ENCODE measurements around the gene CD3E.
A peak's percentile ranks its signal among the peaks of the same experiment; 100 is the strongest.

Gene CD3E

DNA sequence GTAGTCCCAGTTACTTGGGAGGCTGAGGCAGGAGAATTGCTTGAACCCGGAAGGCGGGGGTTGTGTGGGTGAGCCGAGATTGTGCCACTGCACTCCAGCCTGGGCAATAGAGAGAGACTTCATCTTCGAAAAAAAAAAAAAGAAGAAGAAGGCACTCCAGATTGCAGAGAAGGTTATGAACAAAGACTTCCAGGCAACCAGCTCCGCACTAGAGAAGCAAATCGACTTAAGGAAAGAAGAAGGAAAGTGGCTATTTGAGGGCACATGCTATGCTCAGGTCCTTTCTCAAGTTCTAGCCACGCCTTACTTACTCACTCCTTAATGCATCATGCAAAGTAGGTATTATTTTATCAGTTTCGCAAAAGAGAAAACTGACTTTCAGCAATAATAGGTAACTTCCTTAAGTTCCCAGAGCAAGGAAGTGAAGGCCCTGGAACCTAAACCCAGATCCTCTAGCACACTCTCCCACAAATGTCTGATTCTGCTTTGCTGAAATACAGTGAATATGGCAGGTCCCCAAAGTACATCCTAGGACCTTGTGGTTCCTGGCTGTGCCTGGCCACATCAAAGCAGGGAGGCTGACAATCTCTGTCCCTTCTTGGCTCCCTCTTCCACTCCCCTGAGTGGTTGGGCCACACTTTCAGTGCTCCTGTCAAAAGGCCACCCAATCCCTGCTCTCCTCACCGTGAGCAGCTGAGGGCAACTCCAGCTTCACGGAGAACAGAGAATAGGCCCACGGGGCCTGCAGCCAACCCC is 14.2 kb downstream of the CD3E start:
- intact Hi-C loops (cut with DNase I) = no loop called here
- DNase-seq = no peak

DNA sequence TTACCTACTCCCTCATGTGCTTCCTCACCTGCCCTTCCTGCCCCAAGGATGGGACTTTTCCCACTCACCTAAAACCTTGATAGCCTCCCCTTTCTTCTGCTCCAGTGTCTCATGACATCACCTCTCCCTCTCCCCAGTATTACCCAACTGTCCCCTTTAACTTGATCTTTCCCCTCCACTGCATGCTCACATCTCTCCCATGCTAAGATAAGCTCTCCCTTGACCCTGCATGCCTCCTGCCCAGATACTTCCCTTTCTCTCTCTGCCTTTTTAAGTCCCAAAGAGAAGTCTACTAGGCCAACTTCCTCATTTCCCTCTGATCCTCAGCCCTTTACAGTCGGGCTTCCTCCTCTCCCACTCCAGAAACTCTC is 14.8 kb downstream of the CD3E start:
- intact Hi-C loops (cut with DNase I) = no loop called here
- DNase-seq = peak in 3 of 42 donors; percentile 15 to 25 (median 23)

DNA sequence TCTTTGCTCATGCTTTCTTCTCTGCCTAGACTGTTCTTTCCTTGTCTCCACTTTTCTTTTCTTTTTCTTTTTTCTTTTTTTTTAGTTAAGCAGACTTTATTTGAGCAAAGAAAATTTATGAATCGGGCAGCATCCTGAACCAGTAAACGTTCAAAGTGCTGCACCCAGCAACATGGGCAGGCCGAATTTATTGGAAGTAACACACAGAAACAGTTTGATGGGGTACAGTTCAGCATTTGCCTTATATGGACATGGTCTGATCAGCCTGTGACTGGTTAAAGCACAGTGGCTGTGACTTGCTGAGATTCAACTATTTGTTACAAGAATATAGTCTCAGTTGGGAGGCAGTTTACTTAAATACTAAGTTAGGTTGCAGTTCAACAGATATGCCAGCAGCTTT is 16.0 kb downstream of the CD3E start:
- intact Hi-C loops (cut with DNase I) = no loop called here

DNA sequence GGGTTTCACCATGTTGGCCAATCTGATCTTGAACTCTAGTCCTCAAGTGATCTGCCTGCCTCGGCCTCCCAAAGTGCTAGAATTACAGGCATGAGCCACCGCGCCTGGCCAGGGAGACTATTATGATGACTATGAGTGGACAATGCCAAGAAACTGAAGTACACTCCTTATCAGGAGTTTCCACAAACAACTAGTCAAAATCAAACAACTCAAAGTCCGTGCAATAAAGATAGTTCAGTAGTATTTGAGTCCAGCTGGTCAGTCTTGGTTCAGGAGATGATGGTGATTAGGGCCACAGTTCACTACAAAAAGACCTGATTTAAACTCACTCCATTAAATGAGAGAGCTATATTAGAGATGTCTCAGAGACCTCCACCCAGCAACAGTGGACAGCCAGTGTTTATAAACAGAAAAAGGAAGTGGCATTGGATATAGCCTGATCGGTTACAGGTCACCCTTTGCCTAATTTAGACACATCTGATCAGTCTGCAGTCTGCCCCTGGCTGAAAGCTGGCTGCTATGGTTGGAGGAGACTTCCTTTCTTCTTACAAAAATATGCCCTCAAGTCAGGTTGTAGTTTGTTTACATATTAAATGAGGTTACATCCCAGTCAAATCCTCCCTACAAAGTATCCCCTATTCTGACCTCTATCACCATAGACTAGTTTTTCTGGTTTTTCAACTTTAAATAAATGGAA is 17.0 kb downstream of the CD3E start:
- peak in 1 of 42 donors; percentile 11 for DNase-seq
- intact Hi-C loops (cut with DNase I) = no loop called here

More for the DNA sequence above, 16.0 kb downstream of the CD3E start:
- no peak for DNase-seq

DNA sequence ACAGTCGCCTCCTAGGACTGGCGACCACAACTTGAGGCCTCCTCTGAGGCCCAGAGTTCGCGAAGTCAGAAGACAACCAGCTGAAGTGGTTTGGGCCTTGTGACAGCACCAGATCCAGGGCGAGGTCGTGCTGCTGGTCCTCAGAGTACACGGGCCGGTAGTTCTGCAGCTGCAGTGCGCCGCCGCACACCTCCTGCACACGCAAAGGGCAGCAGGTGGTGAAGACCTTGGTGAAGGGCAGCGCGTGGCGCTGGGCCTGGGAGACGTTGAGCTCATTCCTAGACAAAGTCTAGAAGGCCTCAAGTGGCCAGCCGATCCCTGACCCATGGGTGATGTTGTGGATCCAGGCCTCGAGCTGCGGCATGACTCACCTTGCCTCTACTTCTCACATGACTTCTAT is 18.2 kb downstream of the CD3E start:
- no peak for DNase-seq
- intact Hi-C loops (cut with DNase I) = no loop called here

DNA sequence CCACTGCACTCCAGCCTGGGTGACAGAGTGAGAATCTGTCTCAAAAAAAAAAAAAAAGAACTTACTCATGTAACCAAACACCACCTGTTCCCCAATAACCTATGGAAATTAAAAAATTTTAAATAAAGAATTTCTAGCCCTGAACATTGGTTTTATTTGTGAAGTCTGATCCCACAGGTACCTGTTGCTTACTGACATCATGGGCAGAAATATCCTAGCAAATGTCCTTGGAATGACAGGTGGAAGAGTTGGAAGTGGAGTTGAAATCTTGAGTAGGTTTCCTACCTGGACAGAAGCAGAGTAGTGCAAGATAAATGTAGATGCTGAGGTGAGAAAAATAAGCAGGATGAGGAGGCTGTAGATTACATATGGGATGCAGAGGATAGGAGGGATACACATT is 20.8 kb downstream of the CD3E start:
- intact Hi-C loops (cut with DNase I) = no loop called here
- DNase-seq = no peak

DNA sequence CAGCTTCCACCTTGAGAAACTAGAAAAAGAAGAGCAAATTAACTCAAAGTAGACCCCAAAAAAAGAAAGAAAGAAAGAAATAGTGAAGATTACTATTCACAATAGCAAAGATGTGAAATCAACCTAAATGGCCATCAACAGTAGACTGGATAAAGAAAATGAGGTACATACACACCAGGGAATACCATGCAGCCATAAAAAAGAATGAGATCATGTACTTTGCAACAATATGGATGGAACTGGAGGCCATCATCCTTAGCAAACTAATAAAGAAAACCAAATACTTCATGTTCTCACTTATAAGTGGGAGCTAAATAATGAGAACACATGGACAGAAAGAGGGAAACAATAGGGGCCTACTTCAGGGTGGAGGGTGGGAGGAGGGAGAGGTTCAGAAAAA is 24.2 kb downstream of the CD3E start:
- DNase-seq = no peak
- intact Hi-C loops (cut with DNase I) = no loop called here

DNA sequence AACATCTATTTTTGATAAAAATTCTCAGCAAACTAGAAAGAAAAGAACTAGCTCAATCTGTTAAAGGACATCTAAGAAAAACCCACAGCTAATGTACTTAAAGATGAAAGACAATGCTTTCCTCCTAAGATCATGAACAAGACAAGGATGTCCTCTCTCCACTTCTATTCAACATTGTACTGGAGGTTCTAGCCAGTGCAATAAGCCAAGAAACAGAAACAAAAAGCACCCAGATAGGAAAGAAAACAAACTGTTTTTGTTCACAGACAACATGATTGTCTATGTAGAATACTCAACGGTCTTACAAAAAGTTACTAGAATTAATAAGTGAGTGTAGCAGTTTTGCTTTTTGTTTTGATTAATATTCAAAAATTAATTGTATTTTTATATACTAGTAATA is 30.2 kb downstream of the CD3E start:
- intact Hi-C loops (cut with DNase I) = no loop called here
- no peak for DNase-seq

DNA sequence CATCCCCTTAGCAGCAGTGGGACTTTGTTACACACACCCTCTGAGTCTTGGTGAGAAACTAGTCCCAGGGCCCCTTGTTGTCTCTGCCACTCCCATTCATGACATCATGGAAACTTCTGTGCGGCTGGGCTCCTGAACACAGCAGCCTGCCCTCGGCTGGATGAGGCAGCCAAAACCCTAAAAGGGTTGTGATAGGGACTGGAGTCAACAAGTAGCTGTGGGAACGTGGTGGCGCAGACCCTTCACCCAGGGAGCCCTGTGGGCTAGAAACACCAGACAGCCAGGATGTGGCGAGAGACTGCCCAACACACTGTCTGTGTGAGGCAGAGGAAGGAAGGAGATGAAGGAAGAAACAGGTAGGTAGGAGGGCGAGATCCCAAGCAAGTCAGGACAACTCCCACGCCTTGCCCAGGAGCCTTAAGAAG is 34.1 kb downstream of the CD3E start:
- DNase-seq = no peak
- intact Hi-C loops (cut with DNase I) = no loop called here

DNA sequence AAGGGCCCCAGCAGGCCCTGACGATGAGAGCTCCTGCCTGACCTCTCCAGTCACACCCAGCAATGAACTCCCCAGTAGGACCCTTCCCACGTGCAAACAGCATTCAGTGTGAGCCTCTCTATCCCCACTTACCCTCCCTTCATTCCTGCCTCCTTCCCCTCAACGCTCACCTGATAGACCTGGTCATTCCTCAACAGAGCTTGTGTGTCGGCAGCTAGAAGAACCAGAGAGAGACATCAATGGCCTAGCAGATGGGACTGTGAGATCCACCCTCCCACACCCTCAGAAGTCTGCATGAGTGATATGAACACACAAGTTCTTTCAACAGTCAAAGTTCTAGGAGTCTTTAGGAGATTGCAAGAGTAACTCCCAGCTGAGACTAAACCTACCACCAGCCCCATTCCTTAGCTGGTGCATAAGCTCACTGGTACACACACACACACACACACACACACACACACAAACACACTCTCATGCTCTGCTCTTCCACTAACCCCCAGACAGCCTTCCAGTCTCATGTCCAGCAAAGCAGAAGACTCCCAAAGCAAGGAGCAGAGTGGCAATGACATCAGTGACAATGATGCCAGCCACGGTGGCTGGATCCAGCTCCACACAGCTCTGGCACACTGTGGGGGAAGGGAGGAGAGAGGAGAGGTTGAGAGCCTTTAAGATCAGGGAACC is 34.9 kb downstream of the CD3E start:
- no peak for DNase-seq
- intact Hi-C loops (cut with DNase I) = no loop called here

DNA sequence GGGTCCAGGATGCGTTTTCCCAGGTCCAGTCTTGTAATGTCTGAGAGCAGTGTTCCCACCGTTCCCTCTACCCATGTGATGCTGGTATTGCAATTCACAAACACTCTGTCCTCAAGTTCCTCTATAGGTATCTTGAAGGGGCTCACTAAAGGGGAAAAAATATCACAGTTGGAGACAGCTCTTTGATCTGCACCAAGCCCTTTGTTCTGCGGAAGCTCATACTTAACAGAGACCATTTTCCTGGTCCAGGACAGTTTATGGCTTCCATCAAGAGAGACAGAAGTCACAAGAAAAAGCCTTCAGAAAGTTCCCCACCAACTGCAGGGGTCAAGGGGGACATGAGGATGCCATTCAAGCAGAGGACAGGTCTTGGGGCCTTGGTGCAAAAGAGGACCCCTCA is 35.9 kb downstream of the CD3E start:
- intact Hi-C loops (cut with DNase I) = no loop called here

DNA sequence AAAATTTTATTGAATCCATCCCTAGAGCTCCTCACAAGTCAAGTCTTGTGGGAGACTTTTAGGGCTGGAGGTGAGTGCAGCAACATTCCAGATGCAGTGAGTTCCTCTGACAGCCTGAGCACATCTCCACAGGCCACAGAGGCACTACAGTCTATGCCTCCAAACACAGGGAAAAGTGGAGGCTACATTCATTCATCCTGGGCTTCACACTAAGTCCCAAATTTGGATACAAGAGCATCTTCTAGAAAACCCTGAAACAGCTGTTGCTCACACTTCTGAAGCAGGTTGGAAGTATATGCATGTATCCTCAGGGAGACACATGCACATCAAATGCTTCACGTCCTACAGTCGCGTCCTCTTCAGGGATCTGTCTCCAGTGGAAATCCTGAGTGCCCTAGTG is 36.7 kb downstream of the CD3E start:
- intact Hi-C loops (cut with DNase I) = no loop called here
- DNase-seq = no peak

More for the DNA sequence above, 35.9 kb downstream of the CD3E start:
- no peak for DNase-seq

DNA sequence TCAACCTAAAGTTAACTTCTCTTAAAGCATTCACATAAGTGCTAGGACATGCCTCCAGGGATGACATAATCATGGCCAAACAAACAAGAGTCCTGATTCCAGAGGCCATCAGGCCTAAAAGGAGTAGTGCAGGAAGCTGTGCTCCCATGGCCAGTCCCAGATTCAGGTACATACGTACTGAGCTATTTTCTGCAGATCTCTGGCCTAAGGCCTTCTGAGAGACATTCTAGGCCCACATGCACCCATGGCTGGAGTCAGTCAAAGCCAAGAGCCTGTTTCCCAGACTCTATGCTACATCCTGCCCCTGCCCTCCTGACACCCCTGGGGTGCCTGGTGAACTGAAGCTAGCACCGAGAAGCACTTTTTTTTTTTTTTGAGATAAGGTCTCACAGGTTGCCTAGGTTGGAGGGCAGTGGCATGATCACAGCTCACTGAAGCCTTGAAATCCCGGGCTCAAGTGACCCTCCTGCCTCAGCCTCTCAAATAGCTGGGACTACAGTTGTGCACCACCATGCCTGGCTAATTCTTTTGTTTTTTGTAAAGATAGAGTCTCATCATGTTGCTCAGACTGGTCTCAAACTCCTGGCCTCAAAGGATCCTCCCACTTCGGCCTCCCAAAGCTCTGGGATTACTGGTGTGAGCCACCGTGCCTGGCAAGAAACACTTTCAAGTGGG is 37.4 kb downstream of the CD3E start:
- no peak for DNase-seq
- intact Hi-C loops (cut with DNase I) = no loop called here

DNA sequence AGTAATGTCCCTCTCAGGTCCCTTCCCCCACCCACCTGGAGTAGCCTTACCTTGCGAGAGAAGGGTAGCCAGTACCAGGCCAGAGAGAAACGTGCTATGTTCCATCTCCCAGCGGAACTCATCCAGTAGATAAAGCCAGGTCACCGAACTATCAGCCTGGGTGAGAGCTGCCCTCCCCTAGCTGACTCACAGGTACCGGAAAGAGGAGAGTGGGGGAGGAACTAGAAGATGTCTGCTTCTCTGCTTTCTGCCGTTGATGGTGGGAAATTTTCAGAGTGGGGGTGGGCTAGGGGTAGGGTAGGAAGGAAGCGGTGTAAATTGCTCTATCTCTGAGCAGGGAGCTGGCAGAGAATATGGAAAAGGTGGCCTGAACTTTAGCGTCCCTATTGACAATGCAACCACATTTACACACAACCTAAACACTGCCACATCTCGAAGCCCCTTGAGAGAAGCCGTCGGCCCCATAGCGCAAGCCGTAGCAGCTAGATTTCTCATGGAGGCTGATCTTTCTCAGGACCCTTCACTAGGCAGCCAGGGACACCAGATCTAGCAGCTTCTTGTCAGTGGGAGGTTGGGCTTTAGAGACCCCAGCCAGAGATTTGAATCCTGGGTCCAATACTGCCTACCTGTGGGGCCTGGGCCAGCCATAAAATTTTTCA is 38.1 kb downstream of the CD3E start, which contains the start of gene CD3D:
CD3D (minus strand) TSS at position 203 of the 659 bp plus-strand sequence; CDS start at position 105, 98 bp downstream.
- intact Hi-C loops (cut with DNase I) = no loop called here

DNA sequence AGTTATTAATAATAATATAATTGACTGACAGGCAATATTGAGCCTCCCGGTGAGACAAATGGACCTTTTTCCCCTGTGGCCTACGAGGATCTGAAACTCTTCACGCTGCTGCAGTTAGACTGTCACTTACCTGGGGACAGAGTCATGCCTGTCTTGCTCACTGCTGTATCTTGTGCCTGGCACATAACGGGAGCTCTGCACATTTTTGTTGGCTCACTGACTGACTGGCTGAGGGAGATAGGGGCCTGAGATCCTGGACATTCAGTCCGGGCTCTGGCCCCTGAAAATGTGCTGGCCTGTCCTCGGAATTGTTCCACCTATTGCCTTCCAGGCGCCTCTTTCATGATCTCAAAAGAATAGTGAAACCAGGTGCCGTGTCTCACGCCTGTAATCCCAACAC is 38.7 kb downstream of the CD3E start:
- intact Hi-C loops (cut with DNase I) = no loop called here

More for the DNA sequence above, 38.1 kb downstream of the CD3E start, which contains the start of gene CD3D:
- no peak for DNase-seq

DNA sequence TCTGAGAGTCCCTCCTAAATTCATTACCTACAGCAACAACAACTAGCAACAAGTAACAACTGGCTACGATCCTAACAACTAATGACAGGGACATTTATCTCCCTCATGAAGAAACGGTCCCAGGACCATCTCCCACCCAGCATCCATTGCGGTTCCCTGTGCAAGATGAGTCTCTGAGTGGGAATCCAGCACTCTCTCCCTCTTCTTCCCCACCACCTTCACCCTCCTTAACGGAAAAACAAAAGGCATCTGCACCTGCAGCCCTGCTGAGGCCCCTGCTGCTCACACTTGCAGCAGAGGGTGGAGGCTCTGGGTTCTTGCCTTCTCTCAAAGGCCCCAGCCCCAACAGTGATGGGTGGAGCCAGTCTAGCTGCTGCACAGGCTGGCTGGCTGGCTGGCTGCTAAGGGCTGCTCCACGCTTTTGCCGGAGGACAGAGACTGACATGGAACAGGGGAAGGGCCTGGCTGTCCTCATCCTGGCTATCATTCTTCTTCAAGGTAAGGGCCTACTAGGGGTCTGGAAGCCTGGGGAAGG is 39.5 kb downstream of the CD3E start, which contains the start of gene CD3G:
CD3G (plus strand) TSS at position 364 of the 535 bp plus-strand sequence; CDS start at position 444, 80 bp downstream.
- DNase-seq = no peak
- intact Hi-C loops (cut with DNase I) = no loop called here

More for the DNA sequence above, 38.7 kb downstream of the CD3E start:
- DNase-seq = no peak

DNA sequence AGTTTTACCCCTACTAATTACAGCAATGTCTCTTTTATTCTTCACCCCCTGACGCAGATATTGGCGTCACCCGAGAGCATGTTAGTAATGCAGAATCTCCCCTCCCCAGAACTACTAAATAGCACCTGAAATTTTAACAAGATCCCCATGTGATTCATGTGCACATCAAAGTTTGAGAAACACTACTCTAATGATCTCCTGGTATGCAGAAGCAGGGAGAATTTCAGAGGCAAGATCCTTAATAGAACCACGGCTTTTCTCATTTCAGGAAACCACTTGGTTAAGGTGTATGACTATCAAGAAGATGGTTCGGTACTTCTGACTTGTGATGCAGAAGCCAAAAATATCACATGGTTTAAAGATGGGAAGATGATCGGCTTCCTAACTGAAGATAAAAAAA is 44.9 kb downstream of the CD3E start:
- no peak for DNase-seq
- intact Hi-C loops (cut with DNase I) = no loop called here

DNA sequence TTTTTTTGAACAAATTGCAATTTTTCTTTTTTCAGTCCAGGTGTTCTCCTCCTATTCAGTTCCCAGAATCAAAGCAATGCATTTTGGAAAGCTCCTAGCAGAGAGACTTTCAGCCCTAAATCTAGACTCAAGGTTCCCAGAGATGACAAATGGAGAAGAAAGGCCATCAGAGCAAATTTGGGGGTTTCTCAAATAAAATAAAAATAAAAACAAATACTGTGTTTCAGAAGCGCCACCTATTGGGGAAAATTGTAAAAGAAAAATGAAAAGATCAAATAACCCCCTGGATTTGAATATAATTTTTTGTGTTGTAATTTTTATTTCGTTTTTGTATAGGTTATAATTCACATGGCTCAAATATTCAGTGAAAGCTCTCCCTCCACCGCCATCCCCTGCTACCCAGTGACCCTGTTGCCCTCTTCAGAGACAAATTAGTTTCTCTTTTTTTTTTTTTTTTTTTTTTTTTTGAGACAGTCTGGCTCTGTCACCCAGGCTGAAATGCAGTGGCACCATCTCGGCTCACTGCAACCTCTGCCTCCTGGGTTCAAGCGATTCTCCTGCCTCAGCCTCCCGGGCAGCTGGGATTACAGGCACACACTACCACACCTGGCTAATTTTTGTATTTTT is 48.7 kb downstream of the CD3E start:
- no peak for DNase-seq

More for the DNA sequence above, 48.7 kb downstream of the CD3E start:
- intact Hi-C loops (cut with DNase I) = loop anchor here (10.0 kb wide), 1 partner anchor 208 kb away; no protein-coding TSS in a partner anchor

All from head of caudate nucleus (tissue), 42 donors.